ENCODE measurements around the gene TUBB.
A peak's percentile ranks its signal among the peaks of the same experiment; 100 is the strongest.

TUBB gene

DNA sequence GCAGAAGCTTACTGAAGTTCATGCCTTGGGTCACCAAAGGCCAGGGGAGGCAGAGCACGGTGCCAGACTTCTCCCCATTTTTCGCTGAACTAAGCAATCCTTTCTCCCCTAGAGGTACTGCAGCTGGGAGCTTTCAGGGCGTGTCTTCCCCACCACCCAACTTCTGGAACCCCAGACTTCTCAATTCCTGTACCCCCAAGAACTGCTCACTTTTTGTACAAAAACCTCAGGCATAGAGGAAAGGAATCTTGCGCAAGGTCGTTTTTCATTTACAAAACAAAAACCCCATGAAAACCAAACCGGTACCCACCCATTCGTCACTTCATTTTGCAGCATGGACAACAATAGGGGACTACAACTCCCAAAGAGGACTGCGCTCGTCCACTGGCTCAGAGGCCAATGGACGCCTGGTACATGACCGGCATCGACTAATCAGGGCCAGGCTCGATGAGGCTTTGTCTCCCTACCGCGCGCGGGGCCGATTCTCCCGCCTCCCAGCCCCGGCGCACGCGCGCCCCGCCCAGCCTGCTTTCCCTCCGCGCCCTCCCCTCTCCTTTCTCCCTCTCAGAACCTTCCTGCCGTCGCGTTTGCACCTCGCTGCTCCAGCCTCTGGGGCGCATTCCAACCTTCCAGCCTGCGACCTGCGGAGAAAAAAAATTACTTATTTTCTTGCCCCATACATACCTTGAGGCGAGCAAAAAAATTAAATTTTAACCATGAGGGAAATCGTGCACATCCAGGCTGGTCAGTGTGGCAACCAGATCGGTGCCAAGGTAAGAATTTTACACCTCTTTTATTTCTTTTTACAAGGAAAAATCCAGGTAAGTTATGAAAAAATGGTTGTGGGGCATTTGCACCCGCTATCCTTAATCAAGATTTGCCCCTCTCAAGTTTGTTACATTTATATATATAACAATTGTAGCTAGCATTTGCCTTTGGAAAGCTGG is at the start of gene TUBB (continued):
- TF ChIP-seq MZF1 (tag by site-specific recombination; IDR thresholded peaks at IDR 0.05; ENCODE audit: borderline replicate concordance) (peak; percentile 20; the same call in 1 of the 2 replicates), REST (tag by site-specific recombination; IDR thresholded peaks at IDR 0.05) (no peak), ZNF654 (tag by site-specific recombination; IDR thresholded peaks at IDR 0.05; ENCODE audit: low read depth) (no peak), SP7 (tag by site-specific recombination; IDR thresholded peaks at IDR 0.05) (peak; percentile 57; the same call in 1 of the 2 replicates), ATF2 (tag by site-specific recombination; IDR thresholded peaks at IDR 0.05; ENCODE audit: low read depth) (no peak), ZBTB11 (tag by site-specific recombination; conservative IDR thresholded peaks at IDR 0.05; ENCODE audit: low read depth) (no peak), ZNF529 (tag by site-specific recombination; IDR thresholded peaks at IDR 0.05; ENCODE audit: insufficient replicate concordance) (no peak), SP3 (tag by site-specific recombination; IDR thresholded peaks at IDR 0.05) (peak; percentile 86), ZNF140 (tag by site-specific recombination; IDR thresholded peaks at IDR 0.05) (no peak), ZNF37A (tag by site-specific recombination; IDR thresholded peaks at IDR 0.05) (no peak), ZNF792 (tag by site-specific recombination; IDR thresholded peaks at IDR 0.05) (no peak), MYNN (tag by site-specific recombination; IDR thresholded peaks at IDR 0.05; ENCODE audit: borderline replicate concordance) (no peak), KLF8 (tag by site-specific recombination; IDR thresholded peaks at IDR 0.05) (peak; percentile 75), ZBTB10 (tag by site-specific recombination; IDR thresholded peaks at IDR 0.05) (no peak; the same call in 1 of the 2 replicates), ZNF239 (tag by site-specific recombination; IDR thresholded peaks at IDR 0.05) (no peak), BCL11B (tag by site-specific recombination; IDR thresholded peaks at IDR 0.05; ENCODE audit: low read depth) (no peak), ZBTB17 (tag by site-specific recombination; IDR thresholded peaks at IDR 0.05) (peak; percentile 98), ZNF623 (tag by site-specific recombination; IDR thresholded peaks at IDR 0.05) (no peak; the same call in 1 of the 2 replicates)
- TF ChIP-seq, protein P1, sequence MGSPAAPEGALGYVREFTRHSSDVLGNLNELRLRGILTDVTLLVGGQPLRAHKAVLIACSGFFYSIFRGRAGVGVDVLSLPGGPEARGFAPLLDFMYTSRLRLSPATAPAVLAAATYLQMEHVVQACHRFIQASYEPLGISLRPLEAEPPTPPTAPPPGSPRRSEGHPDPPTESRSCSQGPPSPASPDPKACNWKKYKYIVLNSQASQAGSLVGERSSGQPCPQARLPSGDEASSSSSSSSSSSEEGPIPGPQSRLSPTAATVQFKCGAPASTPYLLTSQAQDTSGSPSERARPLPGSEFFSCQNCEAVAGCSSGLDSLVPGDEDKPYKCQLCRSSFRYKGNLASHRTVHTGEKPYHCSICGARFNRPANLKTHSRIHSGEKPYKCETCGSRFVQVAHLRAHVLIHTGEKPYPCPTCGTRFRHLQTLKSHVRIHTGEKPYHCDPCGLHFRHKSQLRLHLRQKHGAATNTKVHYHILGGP (tag by site-specific recombination; IDR thresholded peaks at IDR 0.05), result no peak
- TF ChIP-seq, protein P2, sequence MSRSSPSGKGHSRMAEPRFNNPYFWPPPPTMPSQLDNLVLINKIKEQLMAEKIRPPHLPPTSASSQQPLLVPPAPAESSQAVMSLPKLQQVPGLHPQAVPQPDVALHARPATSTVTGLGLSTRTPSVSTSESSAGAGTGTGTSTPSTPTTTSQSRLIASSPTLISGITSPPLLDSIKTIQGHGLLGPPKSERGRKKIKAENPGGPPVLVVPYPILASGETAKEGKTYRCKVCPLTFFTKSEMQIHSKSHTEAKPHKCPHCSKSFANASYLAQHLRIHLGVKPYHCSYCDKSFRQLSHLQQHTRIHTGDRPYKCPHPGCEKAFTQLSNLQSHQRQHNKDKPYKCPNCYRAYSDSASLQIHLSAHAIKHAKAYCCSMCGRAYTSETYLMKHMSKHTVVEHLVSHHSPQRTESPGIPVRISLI (tag by site-specific recombination; IDR thresholded peaks at IDR 0.05), result peak; percentile 71
- TF ChIP-seq, protein P3, sequence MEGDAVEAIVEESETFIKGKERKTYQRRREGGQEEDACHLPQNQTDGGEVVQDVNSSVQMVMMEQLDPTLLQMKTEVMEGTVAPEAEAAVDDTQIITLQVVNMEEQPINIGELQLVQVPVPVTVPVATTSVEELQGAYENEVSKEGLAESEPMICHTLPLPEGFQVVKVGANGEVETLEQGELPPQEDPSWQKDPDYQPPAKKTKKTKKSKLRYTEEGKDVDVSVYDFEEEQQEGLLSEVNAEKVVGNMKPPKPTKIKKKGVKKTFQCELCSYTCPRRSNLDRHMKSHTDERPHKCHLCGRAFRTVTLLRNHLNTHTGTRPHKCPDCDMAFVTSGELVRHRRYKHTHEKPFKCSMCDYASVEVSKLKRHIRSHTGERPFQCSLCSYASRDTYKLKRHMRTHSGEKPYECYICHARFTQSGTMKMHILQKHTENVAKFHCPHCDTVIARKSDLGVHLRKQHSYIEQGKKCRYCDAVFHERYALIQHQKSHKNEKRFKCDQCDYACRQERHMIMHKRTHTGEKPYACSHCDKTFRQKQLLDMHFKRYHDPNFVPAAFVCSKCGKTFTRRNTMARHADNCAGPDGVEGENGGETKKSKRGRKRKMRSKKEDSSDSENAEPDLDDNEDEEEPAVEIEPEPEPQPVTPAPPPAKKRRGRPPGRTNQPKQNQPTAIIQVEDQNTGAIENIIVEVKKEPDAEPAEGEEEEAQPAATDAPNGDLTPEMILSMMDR (tag by site-specific recombination; IDR thresholded peaks at IDR 0.05), result peak; percentile 37; the same call in 1 of the 2 replicates
